ENCODE measurements around the gene HTR2B.

HTR2B gene

GRCh38 chr2:231099918-231100317, 24.9 kb downstream of the HTR2B start:
- no peak overlapping the region for H3K4me3 ChIP-seq (ENCODE audit: low read depth, low read length)
- TF ChIP-seq CTCF (IDR thresholded peaks at IDR 0.05; ENCODE audit: borderline replicate concordance, insufficient read depth, low read depth, low read length), result no peak

- no peak for TF ChIP-seq CTCF (IDR thresholded peaks at IDR 0.05; ENCODE audit: borderline replicate concordance, insufficient read depth, low read depth, low read length)
- no peak overlapping the region for H3K4me3 ChIP-seq (ENCODE audit: low read depth, low read length)
Measured at GRCh38 chr2:231094736-231095346, 30.0 kb downstream of the HTR2B start.

GRCh38 chr2:231093933-231094332, 30.9 kb downstream of the HTR2B start:
- no peak overlapping the region for H3K4me3 ChIP-seq (ENCODE audit: low read depth, low read length)
- no peak for TF ChIP-seq CTCF (IDR thresholded peaks at IDR 0.05; ENCODE audit: borderline replicate concordance, insufficient read depth, low read depth, low read length)

GRCh38 chr2:231088754-231089153, 36.1 kb downstream of the HTR2B start:
- no peak overlapping the region for H3K4me3 ChIP-seq (ENCODE audit: low read depth, low read length)
- no peak for TF ChIP-seq CTCF (IDR thresholded peaks at IDR 0.05; ENCODE audit: borderline replicate concordance, insufficient read depth, low read depth, low read length)

GRCh38 chr2:231084565-231084964, 40.3 kb downstream of the HTR2B start:
- no peak overlapping the region for H3K4me3 ChIP-seq (ENCODE audit: low read depth, low read length)
- TF ChIP-seq CTCF (IDR thresholded peaks at IDR 0.05; ENCODE audit: borderline replicate concordance, insufficient read depth, low read depth, low read length), result no peak

GRCh38 chr2:231069379-231070054, 55.3 kb downstream of the HTR2B start:
- no peak for TF ChIP-seq CTCF (IDR thresholded peaks at IDR 0.05; ENCODE audit: borderline replicate concordance, insufficient read depth, low read depth, low read length)
- no peak overlapping the region for H3K4me3 ChIP-seq (ENCODE audit: low read depth, low read length)

Measured in GM12875 (cell line).